Posterior cingulate gyrus (tissue), 11 donors: Measurements from ENCODE around the gene EPHA7.

Experiments
- DNase-seq, 10 donors: peaks; one replicate each; pipeline versions ENCODE4 v3.0.0 to v3.0.0-alpha.2; 2020 to 2021; ENCODE audit warnings: mixed read lengths in 3 of 10
- intact Hi-C: fragments of 100-400 bp; cut with DNase I; formaldehyde crosslinking; loops from one replicate; pipeline ENCODE4 v1.15.1; 2023

The EPHA7 gene

DNA sequence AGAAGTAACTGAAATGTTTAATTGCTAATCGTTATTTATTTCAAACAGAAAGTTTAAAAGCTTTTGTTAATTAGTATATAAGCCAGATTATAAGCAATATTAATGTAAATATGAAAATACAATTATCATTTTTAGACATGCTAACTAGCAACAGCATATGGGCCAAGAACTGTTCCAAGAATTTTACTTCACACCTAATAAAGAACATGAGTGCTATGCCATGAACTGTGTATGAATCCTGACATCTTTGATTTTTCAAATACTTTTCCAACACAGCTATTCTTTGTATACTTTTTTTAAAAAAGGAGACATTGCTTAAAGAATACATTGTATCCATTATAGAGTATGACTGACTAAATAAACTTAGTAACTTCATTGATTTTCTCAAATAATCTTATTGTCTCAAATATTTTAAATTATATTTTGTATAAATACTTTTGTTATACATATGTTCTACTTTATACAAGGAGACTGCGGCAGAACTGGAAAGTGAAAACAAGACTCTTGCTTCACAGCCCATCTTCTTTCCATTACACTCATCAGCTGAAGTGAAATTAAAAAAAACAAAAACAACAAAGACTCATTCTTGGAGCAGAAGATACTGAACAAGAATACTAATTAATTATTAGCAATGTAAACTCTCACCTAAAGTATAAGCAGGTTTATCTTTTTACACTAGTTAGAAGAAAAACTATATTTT lies 89.9 kb downstream of the EPHA7 start:
- no peak for DNase-seq
- intact Hi-C loops, result no loop called here

DNA sequence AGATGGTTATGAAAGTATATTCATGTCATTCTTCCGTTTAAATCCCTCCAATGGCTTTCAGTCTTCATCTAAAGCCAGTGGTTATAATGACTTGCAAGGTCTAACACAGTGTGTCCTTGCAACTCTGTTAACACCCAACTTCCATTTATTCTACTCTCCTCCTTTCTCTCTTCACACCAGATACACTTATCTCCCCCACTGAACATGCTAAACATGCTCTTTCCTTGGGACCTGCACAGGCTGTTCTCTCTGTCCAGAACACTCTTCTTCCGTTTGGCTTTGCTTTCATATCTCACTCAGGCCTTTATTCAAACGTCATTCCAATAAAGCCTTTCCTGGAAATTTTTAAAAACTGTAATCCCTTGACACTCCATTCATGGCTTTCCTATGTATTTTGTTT lies 91.5 kb downstream of the EPHA7 start:
- intact Hi-C loops, result no loop called here
- DNase-seq, result no peak

DNA sequence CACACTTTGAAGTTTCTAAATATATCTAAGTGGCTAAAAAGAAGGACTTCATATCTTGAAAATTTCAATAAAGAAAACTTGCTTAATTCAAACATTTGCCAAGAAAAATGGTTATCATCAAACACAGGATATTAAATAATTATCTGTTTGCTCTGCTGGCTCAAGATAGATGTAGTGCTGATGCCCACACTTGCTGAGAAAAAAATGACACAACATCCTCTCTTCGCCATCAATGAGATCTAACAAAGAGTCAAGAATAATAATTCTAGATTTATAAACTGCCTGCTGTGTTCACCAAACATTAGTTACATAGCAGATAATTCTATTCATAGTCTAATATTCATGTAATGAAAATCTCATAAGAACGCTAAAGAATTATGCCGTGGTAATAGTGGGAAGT lies 93.6 kb downstream of the EPHA7 start:
- intact Hi-C loops, result no loop called here
- DNase-seq, result no peak

DNA sequence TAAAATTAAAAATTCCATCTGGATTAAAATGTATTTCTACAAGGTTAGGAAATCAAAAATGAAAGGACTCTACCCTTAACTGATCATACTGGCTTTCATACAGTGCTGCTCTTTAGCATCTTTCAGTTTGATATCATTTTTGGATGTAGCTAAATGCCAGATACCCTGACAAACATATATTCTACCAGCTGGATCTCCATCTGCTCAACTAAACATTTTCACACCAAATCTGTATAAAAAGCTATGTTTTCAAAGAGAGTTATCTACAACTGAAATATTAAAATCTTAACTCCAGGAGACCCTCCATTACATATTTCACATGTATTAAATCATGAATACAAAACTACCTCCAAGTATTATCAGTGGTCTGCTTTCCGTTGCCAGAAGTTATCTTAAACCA lies 95.7 kb downstream of the EPHA7 start:
- intact Hi-C loops, result no loop called here

DNA sequence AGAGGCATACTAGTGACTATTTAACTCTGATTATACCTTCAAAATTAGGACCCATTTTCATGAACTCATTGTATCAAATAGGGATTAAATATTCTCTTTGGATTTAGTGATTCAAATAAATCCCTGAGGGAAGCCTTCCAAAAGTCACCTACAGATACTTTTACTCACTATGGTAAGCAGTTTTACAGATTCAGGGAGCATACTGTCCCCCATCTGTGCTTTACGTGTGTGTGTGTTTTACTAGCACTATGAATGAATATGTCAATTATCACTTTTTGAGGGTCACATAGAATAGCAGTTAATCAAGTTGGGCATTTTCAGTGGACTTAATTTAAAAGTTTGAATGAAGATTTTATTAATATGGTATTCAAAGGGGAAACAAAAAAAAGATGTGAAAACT lies 96.7 kb downstream of the EPHA7 start:
- intact Hi-C loops, result no loop called here
- no peak for DNase-seq

More for the DNA sequence above, 95.7 kb downstream of the EPHA7 start:
- DNase-seq, result no peak

DNA sequence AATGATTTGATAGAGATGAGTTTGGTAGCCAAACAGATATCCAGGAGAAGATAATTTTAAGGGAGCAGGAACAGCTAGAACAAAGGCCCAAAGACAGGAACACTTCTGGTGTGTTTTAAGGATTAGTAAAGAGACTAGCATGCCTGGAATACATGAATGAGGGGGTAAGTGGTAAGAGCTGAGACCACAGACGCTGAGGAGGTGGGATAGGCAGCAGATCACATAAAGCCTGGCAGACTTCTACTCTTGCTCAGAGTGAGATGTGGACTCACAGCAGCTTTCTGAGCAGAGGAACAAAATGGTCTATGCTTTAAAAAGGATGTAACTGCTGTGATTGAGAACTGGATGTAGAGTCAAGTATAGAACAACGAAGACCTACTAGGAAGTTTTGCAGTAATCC lies 100.1 kb downstream of the EPHA7 start:
- no peak for DNase-seq
- intact Hi-C loops, result no loop called here

DNA sequence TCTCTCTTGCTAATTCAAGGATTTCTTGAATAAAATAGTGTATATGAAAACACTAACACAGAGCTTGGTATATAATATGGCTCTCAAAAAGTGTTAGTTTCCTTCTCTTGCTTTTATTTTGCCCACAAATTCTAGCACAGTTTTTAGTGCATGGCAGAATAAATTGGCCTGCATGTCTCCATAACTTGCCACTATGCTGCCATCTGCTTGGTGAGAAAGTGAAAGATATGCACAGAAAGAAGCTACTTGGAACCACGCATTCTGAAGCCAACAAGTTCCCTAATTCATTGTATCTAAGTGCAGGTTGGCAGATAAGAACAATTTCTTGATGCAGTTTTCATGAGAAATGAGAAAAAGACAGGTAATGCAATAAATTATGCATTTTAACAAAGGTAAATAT lies 101.2 kb downstream of the EPHA7 start:
- intact Hi-C loops, result no loop called here
- DNase-seq, result no peak

DNA sequence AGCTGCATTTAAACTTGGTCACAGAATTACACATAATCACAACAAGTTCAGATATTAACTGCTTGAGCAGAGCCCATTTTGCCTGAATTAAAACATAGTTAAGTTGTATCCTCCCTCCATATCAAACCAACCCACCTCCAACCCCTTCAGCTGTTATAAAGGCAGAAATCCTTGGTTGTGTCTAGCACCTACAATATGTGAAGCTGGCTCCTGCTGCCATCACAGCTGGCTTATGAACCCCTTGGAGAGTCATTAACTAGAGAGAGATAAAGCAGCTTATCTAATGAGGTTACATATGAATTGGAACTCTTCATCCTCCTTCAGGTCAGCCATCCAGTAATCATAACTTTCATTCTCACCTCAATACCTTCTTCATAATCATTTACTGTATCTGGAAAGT lies 101.8 kb downstream of the EPHA7 start:
- no peak for DNase-seq
- intact Hi-C loops, result no loop called here

DNA sequence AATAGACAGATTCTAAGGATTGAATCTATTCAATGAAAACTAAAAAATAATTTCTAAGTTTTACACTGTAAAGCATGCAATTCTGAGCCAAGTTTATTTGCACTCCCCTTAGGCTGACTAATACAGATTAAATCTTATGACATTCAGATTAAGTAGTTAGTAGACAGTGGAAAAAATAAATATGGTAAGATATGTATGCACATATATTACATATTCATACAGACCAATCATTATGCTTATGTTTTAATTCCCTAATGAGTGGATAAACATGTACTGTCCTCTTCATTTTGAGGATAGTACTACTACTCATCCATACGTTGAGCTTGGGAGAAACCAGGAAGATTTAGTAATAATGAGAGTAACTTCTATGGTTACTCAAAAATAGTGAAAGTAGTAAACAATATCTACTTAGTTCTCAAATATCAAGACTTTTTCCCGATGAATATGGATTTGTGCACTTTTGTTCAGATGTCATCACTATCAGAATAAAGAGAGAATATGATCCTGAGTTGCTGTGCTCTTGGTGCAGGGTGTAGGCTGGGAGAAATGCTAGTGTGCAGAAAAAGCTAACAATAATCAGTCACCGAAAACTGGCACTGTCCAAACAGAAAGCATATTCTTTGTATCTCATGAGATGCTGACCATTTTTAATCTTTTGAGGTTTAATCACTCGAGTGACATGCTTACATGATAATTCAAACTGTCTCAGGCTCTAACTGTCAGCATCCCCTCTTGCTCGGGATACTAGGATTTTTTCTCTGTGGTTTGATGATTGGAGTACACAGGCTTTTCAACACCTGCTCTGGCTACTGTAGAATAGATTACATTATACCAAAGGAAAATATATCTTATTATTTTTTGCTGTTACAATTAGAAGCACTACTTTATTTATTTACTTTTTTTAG lies 111.6 kb downstream of the EPHA7 start:
- no peak for DNase-seq

DNA sequence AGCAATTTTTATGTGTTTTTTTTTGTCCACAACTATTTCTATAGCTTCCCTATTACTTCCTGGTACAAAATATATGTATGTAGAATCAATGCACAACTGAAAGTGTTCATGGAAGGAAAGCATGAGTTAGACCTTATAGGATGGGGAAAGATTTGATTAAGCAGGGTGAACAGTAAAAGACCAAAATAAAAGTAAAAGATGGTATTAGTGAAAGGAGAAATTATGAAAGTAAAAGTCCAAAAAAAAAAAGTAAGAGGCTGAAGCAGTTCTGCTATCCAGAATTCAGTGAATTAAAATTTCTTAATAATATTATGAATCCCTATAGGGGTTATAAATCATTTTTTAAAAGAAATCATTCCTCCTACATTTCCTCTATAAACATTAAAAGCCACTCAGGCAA lies 114.3 kb downstream of the EPHA7 start:
- no peak for DNase-seq
- intact Hi-C loops, result no loop called here

More for the DNA sequence above, 111.6 kb downstream of the EPHA7 start:
- intact Hi-C loops, result no loop called here

DNA sequence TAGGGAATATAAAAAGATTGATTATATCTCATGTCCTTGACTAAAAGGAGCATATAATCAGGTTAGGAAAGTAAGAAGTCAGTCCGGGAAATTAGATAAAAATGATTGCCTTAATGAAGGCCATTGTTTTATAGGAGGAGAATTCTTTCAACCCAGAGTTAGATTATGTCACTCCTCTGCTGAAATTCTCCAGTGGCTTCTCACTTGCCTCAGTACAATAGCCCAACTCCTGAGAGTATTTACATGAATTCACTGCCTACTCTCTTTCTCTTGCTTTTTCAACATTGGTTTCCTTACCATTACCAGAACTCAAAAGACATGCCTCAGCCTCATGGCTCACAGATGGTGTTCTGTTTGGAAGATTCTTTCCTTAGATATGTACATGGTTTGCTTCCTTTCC lies 114.9 kb downstream of the EPHA7 start:
- no peak for DNase-seq
- intact Hi-C loops, result no loop called here

DNA sequence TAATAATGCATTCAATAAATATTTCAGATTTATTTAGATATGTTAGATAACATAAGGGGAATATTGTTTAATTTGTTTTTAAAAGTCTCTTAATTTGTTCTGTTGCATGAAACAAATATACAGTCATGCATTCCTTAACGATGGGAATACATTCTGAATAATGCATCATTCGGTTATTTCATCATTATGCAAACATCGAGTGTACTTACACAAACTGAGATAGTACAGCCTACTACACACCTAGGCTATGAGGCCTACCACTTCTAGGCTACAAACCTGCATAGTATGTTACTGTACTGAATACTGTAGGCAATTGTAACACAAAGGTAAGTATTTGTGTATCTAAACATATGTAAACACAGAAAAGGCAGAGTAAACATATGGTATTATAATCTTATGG lies 118.7 kb downstream of the EPHA7 start:
- intact Hi-C loops, result no loop called here
- no peak for DNase-seq

DNA sequence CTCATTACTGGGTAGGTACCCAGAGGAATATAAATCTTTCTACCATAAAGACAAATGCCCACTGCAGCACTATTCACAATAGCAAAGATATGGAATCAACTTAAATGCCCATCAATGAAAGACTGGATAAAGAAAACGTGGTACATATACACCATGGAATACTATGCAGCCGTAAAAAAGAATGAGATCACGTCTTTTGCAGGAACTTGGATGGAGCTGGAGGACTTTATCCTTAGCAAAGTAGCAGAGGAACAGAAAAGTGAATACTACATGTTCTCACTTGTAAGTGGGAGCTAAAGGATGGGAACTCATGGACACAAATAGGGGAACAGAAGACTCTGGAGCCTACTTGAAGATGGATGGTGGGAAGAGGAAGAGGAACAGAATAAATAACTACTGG lies 119.7 kb downstream of the EPHA7 start:
- no peak for DNase-seq
- intact Hi-C loops, result no loop called here

DNA sequence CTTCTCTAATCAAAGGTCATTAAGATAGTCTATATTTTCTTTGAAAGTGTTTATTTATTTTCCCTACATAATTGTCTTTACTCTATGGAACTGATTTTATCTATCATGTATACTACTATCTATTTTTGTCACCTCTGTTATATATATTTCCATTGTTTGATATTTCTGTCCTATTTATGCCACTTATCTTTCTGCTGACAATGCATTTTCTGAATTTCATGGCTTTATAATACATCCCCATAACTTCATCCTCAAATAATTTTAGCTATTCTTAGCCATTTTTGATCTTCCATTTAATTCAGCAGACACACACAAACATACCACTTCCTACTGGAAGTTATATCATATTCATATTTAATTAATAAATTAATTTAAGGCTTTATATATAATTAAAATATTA lies 123.7 kb downstream of the EPHA7 start:
- DNase-seq, result no peak
- intact Hi-C loops, result no loop called here

DNA sequence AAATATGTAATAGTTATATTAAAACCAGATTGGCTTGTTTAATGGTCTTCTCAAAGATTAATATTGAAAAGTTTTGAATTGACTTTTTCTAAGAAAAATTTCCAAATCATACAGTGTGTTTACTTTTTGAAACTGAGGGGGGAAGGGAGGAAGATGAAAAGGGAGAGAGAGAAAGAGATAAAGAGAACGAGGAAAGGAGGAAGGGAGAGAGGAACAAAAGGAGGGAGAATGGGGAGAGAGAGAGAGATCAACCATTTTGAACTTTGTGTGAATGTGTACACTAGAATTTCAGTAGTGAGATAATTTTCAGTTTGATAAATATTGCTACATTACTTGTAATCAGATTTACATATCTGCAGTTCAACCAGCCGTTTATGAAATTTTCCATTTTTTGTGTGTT lies 124.5 kb downstream of the EPHA7 start:
- intact Hi-C loops, result no loop called here
- no peak for DNase-seq

DNA sequence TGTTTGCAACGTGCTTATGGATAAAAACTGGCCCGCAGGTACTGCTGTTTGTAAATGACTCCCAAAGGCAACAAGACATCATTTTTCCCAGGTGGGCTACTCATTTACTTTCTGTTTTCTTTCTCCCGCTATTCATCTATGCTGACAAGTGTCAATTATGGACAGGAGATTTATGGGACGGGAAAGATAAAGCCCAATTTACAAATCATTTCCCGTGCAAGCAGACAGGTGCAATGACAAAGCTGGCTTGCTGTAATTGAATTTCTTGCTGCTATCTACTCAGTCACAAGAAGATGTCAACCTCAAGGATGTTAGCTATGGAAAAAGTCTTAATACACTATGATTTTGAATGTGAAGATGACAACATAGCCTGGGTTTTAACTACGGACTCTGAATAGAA lies 125.5 kb downstream of the EPHA7 start:
- intact Hi-C loops, result no loop called here
- no peak for DNase-seq

DNA sequence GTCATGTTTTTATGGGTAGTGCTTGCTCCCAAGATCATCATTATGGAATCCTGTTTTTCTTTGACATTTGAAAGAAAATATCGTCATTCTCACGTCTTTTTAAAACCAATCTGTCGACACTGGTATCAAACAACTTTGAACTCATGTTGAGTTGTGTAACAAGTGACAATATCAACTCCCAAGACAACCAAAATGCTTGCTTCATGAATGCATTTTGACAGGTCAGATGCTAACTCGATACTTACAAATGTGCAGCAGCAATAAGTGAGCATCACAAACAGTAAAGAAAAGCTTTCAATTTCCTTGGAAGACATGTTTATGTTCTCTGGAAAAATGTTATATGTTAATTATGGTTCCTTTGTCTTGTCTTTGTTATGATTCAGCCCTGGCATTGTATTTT lies 125.9 kb downstream of the EPHA7 start:
- DNase-seq, result no peak
- intact Hi-C loops, result no loop called here

DNA sequence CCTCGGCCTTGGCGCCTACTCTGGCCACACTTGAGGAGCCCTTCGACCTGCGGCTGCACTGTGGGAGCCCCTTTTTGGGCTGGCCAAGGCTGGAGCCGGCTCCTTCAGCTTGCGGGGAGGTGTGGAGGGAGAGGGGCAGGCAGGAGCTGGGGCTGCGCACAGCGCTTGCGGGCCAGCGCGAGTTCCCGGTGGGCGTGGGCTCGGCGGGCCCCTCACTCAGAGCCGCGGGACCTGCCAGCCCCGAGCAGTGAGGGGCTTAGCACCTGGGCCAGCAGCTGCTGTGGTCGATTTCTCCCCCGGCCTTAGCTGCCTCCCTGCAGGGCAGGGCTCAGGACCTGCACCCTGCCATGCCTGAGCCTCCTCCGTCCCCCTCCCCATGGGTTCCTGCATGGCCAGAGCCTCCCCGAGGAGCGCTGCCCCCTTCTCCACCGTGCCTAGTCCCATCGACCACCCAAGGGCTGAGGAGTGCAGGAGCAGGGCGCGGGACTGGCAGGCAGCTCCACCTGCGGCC lies 136.8 kb downstream of the EPHA7 start:
- intact Hi-C loops, result no loop called here
- peak in 4 of 10 donors; percentile 18 to 73 (median 42) for DNase-seq

DNA sequence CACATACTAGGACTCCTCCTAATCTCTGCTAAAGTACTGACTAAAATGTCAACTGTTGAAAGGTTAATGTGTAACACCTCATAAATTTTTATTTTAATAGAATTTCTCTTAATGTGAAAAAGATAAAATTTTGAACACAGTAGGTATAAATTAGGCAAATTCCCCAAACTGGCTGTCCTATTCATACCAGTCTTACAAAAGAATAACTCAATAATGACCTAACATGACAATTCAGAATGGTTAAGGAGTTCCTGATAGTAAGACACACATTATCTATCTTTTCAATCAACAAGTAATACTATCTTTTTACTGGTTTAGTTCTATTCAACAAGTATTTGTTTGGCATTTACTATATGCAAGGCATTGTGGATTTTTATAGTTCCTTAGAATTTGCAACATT lies 141.1 kb downstream of the EPHA7 start:
- intact Hi-C loops, result no loop called here
- no peak for DNase-seq

DNA sequence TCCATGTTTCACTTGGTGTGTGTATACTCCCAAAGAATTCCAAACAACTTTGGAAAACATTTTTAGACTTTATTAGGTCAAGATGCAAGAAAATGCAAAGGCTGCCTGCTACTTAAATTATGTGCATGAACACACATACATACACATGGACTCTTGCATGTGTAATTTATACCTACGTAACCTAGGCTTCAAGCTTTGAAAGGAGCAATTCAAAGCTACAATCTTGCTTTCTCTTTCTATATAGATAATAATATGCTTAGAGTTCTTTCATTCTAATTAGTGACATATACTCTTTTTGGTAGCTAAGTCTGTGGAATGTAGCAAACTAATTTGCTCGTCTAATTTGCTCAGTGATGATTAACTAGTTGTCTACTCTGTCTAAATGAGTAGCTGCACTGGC lies 146.5 kb downstream of the EPHA7 start:
- DNase-seq, result no peak
- intact Hi-C loops, result no loop called here

DNA sequence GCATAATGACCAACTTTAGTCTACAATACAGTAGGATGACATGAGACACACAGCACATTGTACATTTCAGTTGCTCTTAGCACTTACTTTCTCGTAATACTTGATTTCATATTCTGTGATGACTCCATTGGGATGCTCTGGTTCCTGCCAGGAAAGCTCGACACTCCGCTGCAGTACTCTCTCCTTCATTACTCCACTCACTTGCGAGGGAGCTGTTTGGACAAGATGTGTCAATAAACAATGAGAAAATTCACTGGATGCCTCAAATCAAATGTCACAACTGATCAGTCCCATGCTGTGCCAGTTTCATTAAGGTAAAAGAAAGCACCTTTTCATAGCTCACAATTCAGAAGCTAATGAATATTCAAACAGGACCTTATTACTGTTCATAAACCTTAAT lies 147.1 kb downstream of the EPHA7 start:
- intact Hi-C loops, result no loop called here
- no peak for DNase-seq
